SK-N-SH treated with all-trans-retinoic acid at 6 μM for 48 hours (cell line): ENCODE results near the gene TRAPPC10.

Source experiments
- ARNTL ChIP-seq: fragments of 450-650 bp; formaldehyde crosslinking; IDR thresholded peaks from 2 replicates; pipeline ENCODE4 v1.5.0; 2020; ENCODE audit warnings: low read depth, mild to moderate bottlenecking, moderate library complexity, borderline replicate concordance
- CREB5 ChIP-seq: fragments of 250-450 bp; sonication (Bioruptor Pico); IDR thresholded peaks from 2 replicates; pipeline ENCODE4 v1.5.1; 2020; ENCODE audit warnings: low read depth, mild to moderate bottlenecking, moderate library complexity
- CSDC2 ChIP-seq: fragments of 250-450 bp; sonication (Bioruptor Pico); IDR thresholded peaks from 2 replicates; pipeline ENCODE4 v1.5.0; 2020; ENCODE audit warnings: mild to moderate bottlenecking, moderate library complexity
- PATZ1 ChIP-seq: fragments of 250-450 bp; sonication (Bioruptor Pico); IDR thresholded peaks from 2 replicates; pipeline ENCODE4 v1.8.0; 2020; ENCODE audit warnings: mild to moderate bottlenecking, moderate library complexity, borderline replicate concordance
- SNAI2 ChIP-seq: fragments of 250-450 bp; sonication (Bioruptor Pico); IDR thresholded peaks from 2 replicates; pipeline ENCODE4 v1.5.0; 2020; ENCODE audit warnings: mild to moderate bottlenecking, moderate library complexity
- ZNF70 ChIP-seq: fragments of 450-650 bp; formaldehyde crosslinking; IDR thresholded peaks from 2 replicates; pipeline ENCODE4 v1.5.0; 2020; ENCODE audit warnings: mild to moderate bottlenecking, moderate library complexity

- TF ChIP-seq ZNF70 (CRISPR knock-in tag) (no peak), ARNTL (CRISPR knock-in tag) (no peak), PATZ1 (no peak), CSDC2 (CRISPR knock-in tag) (no peak), CREB5 (CRISPR knock-in tag) (no peak), SNAI2 (CRISPR knock-in tag) (no peak)
These were observed 78.2 kb downstream of the TRAPPC10 start for GRCh38 chr21:44090325-44090724.
